H1 (cell line): ENCODE data around the gene CNN3. TPM values are rescaled to one million over a fixed set of nuclear protein-coding genes. Genes with fewer than 3 reads are reported as not detected.

Experiments
- ASH2L ChIP-seq: fragments of 200-600, 300-600 bp; sonication (generic); IDR thresholded peaks from one replicate; pipeline ENCODE4 v1.7.1; 2017; ENCODE audit warnings: low read length
- EZH2 ChIP-seq: fragments of 200-600 bp; sonication (generic); IDR thresholded peaks from 2 replicates; pipeline ENCODE4 v1.7.1; 2012; ENCODE audit warnings: low read depth, mild to moderate bottlenecking, moderate library complexity, low read length, inconsistent platforms; ENCODE audit not compliant: severe bottlenecking
- SP1 ChIP-seq: IDR thresholded peaks from 2 replicates; pipeline ENCODE4 v1.6.1; 2011; ENCODE audit warnings: low read depth, low read length
- polyA plus RNA-seq, 7 experiments: library from polyadenylated mRNA; depleted of rRNA in 3 of 7; stranded (reverse) in 5 of 7; unstranded in 2 of 7; fragments of >200 nt in 5 of 7; fragments of 200-250 nt in 2 of 7; gene quantifications; 1 replicate in 5 of 7; 2 replicates in 1 of 7; 4 replicates in 1 of 7; pipeline versions ENCODE4 v1.2.1 to v1.2.3, GENCODE V29; 2011 to 2013; ENCODE audit warnings: missing spikeins in 2 of 7, mixed read lengths in 2 of 7
- total RNA-seq: library from RNA; stranded (reverse); fragmentation: NEBNext Ultra II Directional; extraction: Animal tissue kit (Norgen Biotek cat#: 25700); gene quantifications from 2 replicates; pipeline ENCODE4 v1.2.1, GENCODE V29; 2021

The CNN3 gene
- total and polyA plus RNA-seq, 2 of the 8 experiments (the other 6 are each of a cell fraction or from before 2014, with no cell fraction given): 134 to 266 TPM

DNA sequence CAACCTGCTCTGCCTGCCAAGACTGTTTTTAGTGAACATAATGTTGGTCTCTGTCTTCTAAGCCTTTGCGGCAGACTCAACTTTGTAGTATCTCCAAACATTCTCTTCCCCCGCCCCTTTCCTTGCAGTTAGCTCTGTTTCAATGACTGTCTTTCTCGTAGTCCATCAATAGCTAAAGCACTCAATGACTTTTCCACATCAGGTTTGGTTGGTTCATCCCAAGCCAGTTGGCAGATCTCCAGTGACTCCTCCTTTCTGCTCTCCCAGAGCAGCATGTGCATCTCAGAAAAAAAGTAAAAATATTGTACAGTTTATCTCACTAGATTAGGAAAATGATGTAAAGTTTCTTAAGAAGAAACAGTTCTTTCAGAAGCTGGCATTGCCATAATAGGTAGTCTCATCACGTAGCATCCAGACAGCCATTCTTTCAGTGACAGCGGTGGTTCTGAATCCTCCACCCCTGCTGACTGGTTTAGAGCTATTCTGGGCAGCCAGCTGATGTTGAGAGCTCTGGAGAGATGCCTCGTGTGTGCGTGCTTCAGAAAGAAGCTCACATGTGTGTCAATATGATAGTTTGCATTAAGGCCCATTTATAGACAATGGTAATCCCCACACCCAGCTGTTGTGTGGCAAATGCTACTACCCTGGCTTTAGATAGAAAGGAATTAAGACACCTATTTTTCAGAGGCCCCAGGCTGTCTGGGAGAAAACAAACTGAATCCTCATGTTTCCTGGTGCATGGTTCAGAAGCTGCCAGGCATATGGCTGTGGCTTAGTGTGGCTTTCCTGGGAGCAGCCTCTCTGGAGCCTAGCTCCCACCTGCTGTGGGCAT is 53.2 kb downstream of the CNN3 start (continued):
- TF ChIP-seq SP1 (no peak), EZH2 (no peak), ASH2L (no peak)
